SIG-M5 treated with dmso at 0.1 percent for 504 hours (cell line): ENCODE data around the gene CERS5.
A peak's percentile ranks its signal among the peaks of the same experiment; 100 is the strongest.
"Not testable (repeated sequence)": the region's sequence is repeated elsewhere in the genome, so short reads cannot be mapped to it uniquely, and the experiment has no call there.

Experiments
- DNase-seq: peaks from one replicate; lab custom pipeline; 2025; ENCODE audit not compliant: unreplicated experiment; lab: John Stamatoyannopoulos, UW

CERS5 gene

DNA sequence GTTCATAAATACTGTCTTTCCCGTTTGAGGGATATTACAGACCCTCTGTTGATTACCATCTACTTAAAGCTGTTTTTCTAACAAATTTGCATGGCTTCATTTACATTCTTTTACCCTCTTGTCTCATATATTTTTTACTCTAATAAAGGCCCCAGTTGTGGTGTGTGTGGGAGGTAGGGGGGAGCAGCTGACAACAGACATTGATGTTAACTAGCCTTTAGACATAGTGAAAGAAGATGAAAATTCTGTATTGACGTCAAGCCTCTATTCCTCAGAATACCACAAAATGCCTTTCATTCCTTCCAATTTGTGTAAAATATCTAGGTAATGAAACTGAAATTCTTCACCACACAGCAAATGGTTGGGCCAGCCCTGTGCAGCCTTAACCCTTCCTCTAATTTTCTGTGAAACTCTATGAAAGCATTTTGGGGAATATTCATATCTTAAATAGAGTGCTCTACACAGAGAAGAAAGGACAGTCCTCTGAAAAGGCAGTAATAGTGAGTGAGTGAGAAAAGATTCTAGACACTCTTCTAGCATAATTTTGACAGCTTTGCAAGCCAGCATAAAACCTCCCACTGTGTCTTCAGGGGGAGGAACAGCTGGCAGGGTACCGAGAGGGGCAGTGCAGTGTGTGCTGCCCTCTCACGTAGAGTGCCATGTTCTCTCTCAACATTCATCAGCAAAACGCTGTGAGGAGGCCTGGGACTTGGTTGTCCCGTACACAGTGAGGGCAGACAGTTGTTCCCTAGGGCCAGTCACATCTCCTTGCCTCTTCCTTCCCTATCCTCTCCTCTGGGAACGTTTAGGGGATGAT lies 20.1 kb upstream of the CERS5 start:
- no peak for DNase-seq

DNA sequence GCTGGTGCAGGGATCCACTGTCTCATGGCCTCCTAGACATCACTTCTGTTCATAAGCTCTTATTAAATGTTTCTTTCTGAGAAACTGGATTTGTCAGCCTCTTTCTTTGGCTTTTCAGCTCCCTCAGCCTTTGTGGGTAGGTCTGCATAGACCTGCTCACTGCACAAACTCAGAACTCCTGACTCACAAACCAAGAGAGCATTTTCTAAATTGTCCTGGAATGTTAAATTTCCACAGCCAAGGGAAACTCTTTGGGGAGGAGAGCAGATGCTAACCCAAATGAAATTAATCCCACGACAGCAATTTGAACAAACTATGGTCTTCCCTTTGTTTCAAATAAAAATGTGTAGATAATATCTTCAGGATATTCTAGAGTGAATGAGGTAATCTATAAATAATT lies 19.5 kb upstream of the CERS5 start:
- DNase-seq: no peak

DNA sequence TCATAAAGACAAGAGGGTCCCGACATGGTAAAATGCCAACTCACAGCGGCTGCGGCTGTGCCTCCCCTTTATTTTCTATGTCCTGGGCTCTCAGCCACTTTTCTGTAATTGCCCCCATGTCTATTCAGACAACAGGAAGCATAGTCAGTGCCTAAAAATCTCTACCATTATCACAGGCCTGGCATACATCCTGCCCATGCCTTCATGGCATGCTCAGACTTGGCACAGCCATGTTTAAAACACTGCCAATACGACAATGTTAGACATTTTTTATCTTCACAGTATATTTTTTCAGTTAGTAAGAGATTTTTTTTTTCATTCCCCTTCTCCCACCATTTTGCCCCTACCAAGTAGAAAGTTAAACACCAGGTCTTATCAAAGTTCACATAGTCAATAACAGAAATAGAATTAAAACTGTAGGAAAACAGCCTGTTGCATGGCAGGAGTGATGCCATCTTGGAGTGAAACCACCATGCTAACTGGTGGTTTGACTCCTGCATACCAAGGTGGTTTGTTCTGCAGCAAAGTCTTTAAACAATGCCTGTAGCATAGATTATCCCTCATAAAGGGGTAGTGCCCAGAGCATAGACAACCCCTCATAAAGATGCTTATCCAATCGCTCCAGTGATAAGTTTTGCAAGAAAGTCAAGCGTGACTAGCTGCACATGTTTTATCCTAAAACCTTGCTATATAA lies 18.9 kb upstream of the CERS5 start:
- DNase-seq: no peak

DNA sequence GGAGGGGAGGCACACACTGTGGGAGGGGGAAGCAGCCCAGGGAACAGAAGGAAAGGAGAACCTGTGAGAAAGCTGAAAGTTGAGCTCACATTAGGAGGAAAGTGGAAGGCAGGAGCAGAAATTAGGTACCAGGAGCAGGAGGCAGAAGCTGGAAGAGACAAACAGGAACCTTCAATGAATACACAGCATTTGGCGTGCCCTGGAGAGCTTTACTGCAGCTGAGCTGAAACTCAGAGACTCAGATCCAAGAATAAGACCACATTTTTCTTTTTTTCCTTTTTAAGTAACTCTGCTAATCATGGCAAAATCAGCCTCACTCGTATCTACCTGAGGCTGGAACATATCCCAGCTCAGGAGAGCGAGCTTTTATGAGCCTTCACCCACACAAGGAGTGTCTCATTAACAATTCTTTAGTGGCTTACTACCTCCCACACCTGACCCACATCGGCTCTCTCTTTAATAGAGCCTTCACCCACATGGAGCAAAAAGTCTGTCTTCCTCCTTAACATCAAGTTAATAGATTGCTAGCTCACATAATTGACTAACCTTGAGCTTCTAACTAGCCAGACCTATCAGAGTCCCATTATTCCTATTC lies 18.2 kb upstream of the CERS5 start:
- no peak for DNase-seq

DNA sequence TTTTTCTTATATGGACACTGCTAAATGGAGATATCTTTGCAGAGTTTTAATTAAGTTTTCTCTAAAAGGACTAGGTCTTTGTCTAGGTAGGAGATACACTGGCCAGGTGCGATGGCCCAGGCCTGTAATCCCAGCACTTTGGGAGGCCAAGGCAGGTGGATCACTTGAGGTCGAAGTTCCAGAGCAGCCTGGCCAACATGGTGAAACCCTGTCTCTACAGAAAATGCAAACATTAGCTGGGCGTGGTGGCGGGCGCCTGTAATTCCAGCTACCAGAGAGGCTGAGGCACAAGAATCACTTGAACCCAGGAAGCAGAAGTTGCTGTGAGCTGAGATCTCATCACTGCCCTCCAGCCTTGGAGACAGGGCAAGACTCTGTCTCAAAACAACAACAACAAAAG lies 17.1 kb upstream of the CERS5 start:
- DNase-seq: no peak

DNA sequence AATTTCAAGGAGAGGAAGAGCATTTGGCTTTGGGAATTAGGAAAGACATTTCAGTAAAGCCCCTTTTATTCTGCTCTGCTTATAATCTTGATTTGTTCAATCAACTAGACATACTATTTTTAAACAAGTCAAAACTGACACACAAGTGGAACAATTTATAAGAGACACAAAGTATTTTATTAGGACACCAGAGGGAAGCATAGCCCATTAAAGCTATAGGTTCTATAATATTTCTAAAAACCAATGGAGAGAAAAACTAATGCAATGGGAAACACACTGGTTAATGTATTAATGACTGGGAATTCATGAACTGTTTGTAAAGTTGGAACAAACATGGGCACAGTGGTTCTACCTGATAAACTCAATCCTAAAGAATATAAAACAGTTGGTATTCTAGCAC lies 15.3 kb upstream of the CERS5 start:
- peak; percentile 14 for DNase-seq

DNA sequence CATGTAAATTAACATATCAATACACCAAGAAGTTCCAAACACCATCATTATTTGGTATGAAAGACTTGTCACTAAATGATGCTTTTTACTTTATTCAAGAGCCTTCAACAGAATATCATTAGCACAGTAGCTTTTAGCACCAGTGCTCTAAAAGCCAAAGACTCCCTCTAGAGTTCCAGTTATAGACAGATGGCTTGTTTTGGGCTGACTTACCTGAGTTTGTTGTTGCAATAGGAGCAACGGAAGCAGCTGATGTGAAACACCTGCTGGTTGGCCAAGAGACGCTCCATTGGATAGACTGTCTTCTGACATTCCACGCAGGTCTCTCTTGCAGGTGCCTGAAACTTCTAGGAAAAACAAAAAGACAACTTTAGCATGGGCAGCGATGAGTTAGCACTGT lies 14.5 kb upstream of the CERS5 start:
- DNase-seq: no peak

DNA sequence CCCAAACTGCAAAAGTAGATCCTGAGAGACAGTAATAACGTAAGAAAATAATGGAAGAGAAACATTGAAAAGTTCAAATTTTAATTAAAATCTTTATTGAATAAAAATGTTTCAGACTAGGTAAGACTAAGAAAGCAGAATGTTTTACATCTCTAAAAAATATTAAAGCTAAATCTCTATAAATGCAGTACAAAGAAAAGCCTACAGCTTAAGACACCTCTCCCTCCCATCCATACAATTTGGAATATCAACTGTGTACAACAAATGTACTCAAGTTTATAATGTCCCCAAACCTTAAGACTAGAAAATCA lies 8.5 kb upstream of the CERS5 start:
- no peak for DNase-seq

DNA sequence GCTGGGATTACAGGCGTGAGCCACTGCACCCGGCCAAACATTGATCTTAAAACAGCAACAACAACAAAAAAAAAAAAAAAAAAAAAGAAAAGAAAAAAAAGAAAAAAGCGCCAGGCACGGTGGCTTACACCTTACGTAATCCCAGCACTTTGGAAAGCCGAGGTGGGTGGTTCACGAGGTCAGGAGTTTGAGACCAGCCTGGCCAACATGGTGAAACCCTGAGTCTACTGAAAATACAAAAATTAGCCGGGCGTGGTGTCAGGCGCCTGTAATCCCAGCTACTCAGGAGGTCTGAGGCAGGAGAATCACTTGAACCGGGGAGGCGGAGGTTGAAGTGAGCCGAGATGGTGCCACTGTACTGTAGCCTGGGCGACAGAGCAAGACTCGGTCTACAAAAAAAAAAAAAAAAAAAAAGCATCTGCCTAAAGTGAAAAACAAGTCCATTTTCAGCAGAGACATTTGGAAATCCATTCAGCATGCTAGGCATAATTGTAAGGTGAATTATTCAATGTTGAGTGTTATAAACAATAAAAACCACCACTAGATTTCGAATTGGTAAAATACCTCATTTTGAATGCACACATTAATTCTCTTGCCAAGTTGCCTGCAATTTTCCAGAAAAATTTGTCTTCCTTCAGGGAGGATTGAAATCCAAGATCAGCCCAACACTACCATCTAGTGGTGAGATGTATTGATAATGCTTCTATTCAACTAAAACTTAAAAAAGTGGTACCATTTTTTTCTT lies 8.0 kb upstream of the CERS5 start:
- DNase-seq: peak; percentile 59

DNA sequence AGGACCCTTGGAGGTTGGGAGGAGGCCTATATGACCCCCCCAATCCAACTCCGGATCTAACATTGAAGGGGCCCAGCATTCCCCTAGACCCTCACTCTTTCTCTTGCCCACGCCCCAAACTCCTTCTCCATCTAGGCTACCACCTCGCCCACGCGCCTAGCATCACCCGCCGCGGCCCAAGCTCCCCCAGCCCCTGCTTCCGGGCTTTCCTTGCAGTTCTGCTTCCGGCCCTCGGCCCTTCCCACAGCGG lies 445 bp downstream of the CERS5 start:
- DNase-seq: peak; percentile 45

DNA sequence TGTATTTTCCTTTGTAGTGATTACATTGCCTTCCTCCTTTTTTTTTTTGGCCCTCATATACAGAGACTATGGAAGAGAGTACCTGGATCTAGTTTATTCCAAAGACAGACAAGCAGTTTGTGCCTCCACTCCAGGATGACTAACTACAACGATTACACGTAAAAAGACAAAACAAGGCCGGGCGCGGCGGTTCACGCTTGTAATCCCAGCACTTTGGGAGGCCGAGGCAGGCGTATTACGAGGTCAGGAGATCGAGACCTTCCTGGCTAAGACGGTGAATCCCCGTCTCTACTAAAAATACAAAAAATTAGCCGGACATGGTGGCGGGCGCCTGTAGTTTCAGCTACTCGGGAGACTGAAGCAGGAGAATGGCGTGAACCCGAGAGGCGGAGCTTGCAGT lies 2.2 kb downstream of the CERS5 start:
- DNase-seq: no peak

DNA sequence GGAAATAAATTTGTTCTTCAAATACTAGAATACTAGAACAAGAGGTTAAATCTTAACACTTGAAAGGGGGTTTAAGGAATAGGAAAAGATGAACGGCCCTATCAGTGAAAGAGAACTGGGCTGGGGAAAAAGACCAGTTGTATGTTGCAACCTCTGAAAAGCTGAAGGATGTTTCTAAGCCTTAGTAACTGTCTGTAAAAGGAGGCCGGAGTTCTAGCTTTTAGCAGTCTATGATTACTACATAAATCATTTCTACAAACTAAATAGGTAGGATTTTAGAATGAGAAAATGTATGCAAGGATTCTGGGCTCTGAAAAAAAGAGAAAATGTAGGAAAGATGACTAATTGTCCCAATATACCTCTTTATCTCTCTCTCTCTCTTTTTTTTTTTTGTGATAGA lies 4.9 kb downstream of the CERS5 start:
- DNase-seq: peak; percentile 61

DNA sequence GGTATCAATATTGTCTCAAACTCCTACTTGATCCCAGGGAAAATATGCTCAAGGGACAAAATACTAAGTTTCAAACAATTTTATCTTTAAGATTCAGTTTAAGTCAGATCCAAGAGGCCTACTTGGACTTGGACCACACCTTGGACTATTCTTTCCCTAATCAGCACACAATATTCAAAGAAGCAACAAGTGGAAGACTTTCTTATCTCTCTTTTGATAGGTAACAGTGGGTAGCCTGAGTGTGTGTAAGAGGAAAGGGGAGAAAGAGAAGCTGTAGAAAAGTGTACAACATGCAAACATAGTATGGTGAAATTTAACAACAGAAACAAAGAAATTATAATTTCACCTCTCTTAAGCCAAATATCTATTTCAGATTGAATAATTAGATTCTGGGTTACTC lies 6.5 kb downstream of the CERS5 start:
- no peak for DNase-seq

DNA sequence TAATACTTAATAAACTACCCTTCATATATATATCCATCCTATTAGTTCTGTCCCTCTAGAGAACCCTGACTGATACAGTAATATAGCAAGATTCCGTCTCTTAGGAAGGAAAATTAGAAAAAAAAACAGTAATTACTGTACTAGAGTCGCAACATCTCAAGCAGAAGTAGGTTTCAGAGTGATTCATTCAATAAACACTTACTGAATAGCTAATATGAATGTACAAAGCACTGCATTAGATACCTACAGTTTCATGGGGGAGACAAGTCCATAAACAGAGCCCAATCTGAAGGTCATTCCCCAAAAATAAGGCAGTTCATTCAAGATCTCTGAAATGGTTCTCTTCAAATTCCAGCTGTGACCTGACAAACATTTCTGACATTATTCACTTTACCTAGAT lies 9.9 kb downstream of the CERS5 start:
- DNase-seq: no peak

DNA sequence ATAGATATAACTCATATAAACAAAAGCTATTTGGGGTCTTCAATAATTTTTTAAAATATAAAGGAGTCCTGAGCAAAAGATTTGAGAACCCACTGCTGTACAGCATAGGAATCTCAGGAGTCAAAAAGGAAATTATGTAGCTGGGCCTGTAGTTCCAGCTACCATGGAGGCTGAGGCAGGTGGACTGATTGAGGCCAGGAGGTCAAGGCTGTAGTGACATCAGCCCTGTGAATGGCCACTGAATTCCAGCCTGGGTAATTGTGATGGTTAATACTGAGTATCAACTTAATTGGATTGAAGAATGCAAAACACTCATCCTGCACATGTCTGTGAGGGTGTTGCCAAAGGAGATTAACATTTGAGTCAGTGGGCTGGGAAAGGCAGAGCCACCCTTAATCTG lies 10.5 kb downstream of the CERS5 start:
- DNase-seq: no peak

DNA sequence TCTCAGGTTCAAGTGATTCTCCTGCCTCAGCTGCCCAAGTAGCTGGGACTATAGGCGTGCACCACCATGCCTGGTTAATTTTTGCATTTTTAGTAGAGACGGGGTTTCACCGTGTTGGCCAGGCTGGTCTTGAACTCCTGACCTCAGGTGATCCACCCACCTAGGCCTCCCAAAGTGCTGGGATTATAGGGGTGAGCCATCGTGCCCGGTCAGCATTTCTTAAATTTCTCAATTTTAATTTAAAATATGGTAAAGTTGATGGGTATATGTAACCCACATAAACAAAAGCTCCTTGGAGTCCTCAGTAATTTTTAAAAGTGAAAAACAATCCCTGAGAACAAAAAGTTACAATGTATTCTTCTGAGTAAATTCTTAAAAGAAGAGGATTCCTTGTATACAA lies 12.2 kb downstream of the CERS5 start:
- DNase-seq: not testable (repeated sequence)

DNA sequence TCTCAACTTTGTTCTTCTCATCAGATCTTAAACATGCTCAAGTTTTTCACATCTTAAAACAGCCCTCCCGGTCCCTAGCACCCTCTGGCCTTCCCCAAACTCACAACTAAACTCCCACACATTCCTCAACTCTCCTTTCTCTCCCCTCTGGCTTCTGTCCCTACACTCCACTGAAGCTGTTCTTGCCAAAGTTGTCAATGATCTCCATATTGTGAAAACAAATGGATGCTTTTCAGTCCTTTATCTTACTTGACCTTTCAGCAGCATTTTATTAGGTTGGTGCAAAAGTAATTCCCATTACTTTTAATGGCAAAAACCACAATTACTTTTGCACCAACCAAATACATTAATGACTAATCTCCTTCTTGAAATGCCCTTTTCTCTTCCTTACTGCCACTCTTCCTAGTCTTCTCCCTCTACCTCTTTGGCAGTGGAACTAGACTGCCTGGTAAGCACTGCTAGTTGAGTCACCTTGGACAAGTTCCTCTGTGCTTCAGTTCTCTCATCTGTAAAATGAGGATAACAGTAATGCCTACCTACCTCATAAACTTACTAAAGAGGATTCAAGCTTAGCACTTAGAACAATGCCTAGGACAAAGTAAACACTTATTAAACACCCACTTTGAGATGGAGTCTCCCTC lies 16.0 kb downstream of the CERS5 start:
- DNase-seq: no peak

DNA sequence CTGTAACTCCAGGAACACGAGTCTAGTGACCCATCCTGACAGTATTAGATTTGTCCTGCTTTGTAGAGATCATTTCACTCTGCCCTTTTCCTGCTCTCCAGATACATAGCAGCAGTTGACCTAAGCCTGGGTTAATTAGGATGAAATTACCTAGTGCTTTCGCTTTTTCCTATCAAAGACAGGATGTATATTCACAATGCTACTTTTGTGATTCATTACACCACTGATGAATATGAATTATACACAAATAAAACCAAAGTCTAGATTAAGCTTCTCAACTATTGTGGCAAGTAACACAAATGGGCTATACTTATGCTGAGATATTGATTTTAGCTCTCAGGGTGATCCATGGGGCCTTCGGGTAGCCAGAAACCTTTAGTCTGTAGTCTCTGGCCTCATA lies 17.9 kb downstream of the CERS5 start:
- DNase-seq: no peak

DNA sequence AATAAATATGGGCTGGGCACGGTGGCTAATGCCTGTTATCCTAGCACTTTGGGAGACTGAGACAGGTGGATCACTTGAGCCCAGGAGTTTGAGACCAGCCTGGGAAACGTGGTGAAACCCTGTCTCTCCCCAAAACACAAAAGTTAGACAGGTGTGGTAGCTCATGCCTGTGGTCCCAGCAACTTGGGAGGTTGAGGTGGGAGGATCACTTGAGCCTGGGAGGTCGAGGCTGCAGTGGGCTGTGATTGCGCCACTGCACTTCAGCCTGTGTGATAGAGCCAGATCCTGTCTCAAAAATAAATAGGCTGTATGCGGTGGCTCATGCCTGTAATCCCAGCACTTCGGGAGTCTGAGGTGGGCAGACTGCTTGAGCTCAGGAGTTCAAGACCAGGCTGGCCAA lies 19.2 kb downstream of the CERS5 start:
- not testable (repeated sequence) for DNase-seq

DNA sequence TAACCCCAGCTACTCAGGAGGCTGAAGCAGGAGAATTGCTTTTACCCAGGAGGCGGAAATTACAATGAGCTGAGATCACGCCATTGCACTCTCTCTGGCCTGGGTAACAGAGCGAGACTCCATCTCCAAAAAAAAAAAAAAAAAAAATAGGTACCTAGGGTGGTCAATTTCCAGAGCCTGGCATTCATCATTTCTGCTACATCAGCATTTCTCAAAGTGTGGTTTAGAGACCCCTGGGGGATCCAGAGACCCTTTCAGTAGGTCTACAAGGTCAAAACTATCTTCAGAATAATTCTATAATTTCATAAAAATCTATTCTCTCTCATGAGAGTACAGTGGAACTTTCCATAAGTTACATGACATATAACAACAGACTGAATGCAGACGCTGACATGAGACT lies 19.9 kb downstream of the CERS5 start:
- DNase-seq: no peak

DNA sequence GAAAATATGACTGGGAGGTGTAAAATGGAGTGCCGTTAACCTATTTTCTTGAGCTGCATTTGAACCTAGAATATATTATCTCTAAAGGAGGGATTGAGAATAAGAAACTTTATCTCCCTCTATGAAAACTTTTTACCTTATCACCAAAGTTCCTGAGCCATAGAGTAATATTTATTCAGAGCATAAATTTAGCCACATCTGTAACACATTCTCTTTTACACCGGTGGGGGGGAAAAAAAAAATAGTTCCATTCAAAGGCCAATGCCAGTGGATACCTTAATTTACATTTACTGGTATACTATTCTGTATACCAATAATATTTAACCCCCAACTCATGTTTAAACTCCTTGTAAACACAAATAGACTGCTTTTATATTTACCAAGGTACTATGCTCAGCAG lies 21.7 kb downstream of the CERS5 start:
- DNase-seq: no peak

DNA sequence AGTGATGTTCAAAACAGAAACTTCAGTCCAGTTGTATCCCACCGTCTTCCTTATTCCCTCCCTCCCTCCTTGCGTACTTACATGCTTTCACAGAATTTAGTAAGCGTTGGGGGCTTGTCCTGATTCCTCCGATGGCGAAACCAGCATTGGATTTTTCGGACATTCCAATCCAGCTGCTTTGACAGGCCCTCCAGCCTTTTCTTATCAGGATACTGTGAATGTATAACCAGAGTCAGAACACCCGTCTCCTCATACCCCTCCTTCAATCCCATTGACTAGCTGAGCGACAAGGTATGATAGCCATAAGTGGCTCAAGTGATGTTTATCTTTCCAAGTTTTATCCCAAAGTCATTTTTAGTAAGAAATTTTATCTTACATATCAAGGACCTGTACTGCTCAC lies 24.2 kb downstream of the CERS5 start:
- DNase-seq: no peak
